A673 (cell line): ENCODE measurements around the gene PGAM4.

ENCODE experiments used
- CTCF ChIP-seq: fragments of 300-800, 200-600 bp; sonication (generic); conservative IDR thresholded peaks from 2 replicates; pipeline ENCODE4 v1.5.1; 2017; ENCODE audit warnings: low read depth, mild to moderate bottlenecking, antibody characterized with exemption, low read length, moderate library complexity, mixed read lengths
- EZH2 ChIP-seq: fragments of 200-600 bp; sonication (generic); IDR thresholded peaks from 2 replicates; pipeline ENCODE4 v1.6.1; 2017; ENCODE audit warnings: borderline replicate concordance, low read depth, mild to moderate bottlenecking, mixed read lengths, antibody characterized with exemption, low read length; ENCODE audit not compliant: poor library complexity, severe bottlenecking

- TF ChIP-seq EZH2 = no peak
- TF ChIP-seq CTCF = no peak
Measured at GRCh38 chrX:77952173-77952572, 17.3 kb downstream of the PGAM4 start.
